Fibroblast of skin of abdomen (primary cell): ENCODE data around the gene FAM110D.

ENCODE experiments used
- DNase-seq: peaks from one replicate; pipeline ENCODE4 v3.0.0-alpha.2; 2013

FAM110D gene

GRCh38 chr1:26163684-26164035, 4.8 kb downstream of the FAM110D start:
- no peak for DNase-seq

GRCh38 chr1:26164036-26164860, 5.4 kb downstream of the FAM110D start:
- peak; percentile 19 for DNase-seq

GRCh38 chr1:26164861-26165842, 6.3 kb downstream of the FAM110D start:
- DNase-seq = no peak

GRCh38 chr1:26166719-26167281, 7.9 kb downstream of the FAM110D start:
- no peak for DNase-seq

- DNase-seq = no peak
Observed at GRCh38 chr1:26168410-26169197, 9.7 kb downstream of the FAM110D start, which contains the start of gene C1orf232. Gene C1orf232 (minus strand): TSS chr1:26168963. CDS start chr1:26168499, 464 bp downstream.

- no peak for DNase-seq
Observed at GRCh38 chr1:26169198-26169554, 10.3 kb downstream of the FAM110D start.

- DNase-seq = peak; percentile 90
Observed at GRCh38 chr1:26169669-26170471, 11.0 kb downstream of the FAM110D start, which contains the start of gene ZNF593. Gene ZNF593 (plus strand): TSS chr1:26169908. CDS start chr1:26169984, 76 bp downstream.

- DNase-seq = no peak
Observed at GRCh38 chr1:26170472-26170821, 11.6 kb downstream of the FAM110D start.

- DNase-seq = no peak
Observed at GRCh38 chr1:26171084-26172072, 12.5 kb downstream of the FAM110D start, which contains the start of gene ZNF593OS. Gene ZNF593OS (minus strand): TSS chr1:26171832. CDS start chr1:26171661, 171 bp downstream.

- no peak for DNase-seq
Observed at GRCh38 chr1:26175346-26175745, 16.5 kb downstream of the FAM110D start.

- DNase-seq = no peak
Observed at GRCh38 chr1:26177182-26177684, 18.4 kb downstream of the FAM110D start, which contains the start of gene CNKSR1. Gene CNKSR1 (plus strand): TSS chr1:26177491. CDS start chr1:26177548, 57 bp downstream.

- no peak for DNase-seq
Observed at GRCh38 chr1:26180010-26180506, 21.2 kb downstream of the FAM110D start.

- no peak for DNase-seq
Observed at GRCh38 chr1:26181586-26182382, 22.9 kb downstream of the FAM110D start.

GRCh38 chr1:26182383-26182696, 23.5 kb downstream of the FAM110D start:
- DNase-seq = no peak

- no peak for DNase-seq
Observed at GRCh38 chr1:26184086-26184485, 25.2 kb downstream of the FAM110D start.

GRCh38 chr1:26184883-26185282, 26.0 kb downstream of the FAM110D start:
- no peak for DNase-seq

GRCh38 chr1:26187882-26188281, 29.0 kb downstream of the FAM110D start:
- no peak for DNase-seq

GRCh38 chr1:26188477-26188876, 29.6 kb downstream of the FAM110D start:
- DNase-seq = no peak

- DNase-seq = no peak
Observed at GRCh38 chr1:26189331-26189730, 30.5 kb downstream of the FAM110D start.
